Measurements from ENCODE around the gene DRG1.
"Not testable (repeated sequence)": the region's sequence is repeated elsewhere in the genome, so short reads cannot be mapped to it uniquely, and the experiment has no call there.

The DRG1 gene

DNA sequence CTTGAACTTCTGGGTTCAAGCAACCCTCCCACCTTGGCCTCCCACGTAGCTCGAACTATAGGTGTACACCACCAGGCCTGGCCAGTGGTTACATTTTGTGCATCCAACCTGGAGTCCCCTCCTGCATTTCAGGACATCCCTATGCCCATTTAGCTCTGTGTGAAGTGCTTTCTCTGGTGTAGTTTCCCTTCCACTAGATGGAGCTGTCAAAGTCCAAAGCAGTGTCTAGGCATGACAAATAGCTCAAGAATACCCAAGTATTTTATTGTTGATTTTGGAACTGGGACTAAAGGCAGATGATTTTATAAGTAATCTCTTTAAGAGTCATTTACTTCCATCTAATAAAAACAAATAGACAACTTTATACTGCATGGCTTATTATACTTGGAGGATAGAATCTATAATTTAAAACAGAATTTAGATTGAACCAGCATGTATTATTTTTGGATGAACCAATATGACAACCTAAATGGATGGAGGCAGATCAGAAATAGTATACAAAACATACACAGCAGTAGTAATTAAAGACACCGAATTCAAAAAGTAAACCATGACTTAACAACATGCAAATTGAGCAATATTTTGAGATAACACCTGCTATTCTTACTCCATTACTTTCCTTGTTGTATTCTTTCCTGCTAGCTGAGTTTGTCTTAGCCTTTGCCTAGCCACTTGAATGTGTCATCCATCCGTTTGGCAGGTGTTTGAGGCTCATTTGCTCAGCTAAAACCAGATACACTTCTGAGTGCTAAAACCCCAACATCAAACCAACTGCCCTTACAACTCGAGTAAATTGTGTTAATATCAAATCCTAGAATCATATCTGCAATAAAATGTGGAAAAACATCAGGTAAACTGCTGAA, 52.5 kb downstream of the DRG1 start:
- TF ChIP-seq, protein P1, sequence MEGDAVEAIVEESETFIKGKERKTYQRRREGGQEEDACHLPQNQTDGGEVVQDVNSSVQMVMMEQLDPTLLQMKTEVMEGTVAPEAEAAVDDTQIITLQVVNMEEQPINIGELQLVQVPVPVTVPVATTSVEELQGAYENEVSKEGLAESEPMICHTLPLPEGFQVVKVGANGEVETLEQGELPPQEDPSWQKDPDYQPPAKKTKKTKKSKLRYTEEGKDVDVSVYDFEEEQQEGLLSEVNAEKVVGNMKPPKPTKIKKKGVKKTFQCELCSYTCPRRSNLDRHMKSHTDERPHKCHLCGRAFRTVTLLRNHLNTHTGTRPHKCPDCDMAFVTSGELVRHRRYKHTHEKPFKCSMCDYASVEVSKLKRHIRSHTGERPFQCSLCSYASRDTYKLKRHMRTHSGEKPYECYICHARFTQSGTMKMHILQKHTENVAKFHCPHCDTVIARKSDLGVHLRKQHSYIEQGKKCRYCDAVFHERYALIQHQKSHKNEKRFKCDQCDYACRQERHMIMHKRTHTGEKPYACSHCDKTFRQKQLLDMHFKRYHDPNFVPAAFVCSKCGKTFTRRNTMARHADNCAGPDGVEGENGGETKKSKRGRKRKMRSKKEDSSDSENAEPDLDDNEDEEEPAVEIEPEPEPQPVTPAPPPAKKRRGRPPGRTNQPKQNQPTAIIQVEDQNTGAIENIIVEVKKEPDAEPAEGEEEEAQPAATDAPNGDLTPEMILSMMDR (conservative IDR thresholded peaks at IDR 0.05; ENCODE audit: low read depth, low read length): peak; percentile 85
- no peak overlapping the region for H3K4me3 ChIP-seq (ENCODE audit: low read length)
- no peak for DNase-seq (ENCODE audit: low read depth)

DNA sequence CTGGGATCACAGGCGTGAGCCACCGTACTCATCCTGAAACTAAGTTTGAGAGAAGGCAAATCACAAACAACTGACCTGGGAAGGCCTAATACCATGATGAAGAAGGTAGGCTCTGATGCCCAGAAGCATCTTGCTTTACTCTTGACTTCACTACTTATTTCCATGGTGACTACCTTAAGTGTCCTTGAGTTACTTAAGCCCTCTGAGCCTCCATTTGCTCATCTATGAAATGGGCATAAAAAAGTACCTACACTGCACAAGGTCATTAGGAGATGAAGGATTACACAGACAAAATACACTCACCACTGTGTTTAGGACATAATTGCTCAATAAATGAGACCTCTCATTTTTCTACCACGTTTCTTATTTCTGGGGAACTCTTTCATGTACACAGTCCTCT, 62.3 kb downstream of the DRG1 start:
- TF ChIP-seq, protein P1 (conservative IDR thresholded peaks at IDR 0.05; ENCODE audit: low read depth, low read length): no peak
- H3K4me3 ChIP-seq (ENCODE audit: low read length): no peak overlapping the region
- DNase-seq (ENCODE audit: low read depth): no peak

- no peak overlapping the region for H3K4me3 ChIP-seq (ENCODE audit: low read length)
- TF ChIP-seq, protein P1 (conservative IDR thresholded peaks at IDR 0.05; ENCODE audit: low read depth, low read length): no peak
- no peak for DNase-seq (ENCODE audit: low read depth)
Measured at GRCh38 chr22:31465307-31465706, 65.9 kb downstream of the DRG1 start.

- TF ChIP-seq, protein P1 (conservative IDR thresholded peaks at IDR 0.05; ENCODE audit: low read depth, low read length): no peak
- H3K4me3 ChIP-seq (ENCODE audit: low read length): no peak overlapping the region
- no peak for DNase-seq (ENCODE audit: low read depth)
Measured at GRCh38 chr22:31474743-31475142, 75.3 kb downstream of the DRG1 start.

DNA sequence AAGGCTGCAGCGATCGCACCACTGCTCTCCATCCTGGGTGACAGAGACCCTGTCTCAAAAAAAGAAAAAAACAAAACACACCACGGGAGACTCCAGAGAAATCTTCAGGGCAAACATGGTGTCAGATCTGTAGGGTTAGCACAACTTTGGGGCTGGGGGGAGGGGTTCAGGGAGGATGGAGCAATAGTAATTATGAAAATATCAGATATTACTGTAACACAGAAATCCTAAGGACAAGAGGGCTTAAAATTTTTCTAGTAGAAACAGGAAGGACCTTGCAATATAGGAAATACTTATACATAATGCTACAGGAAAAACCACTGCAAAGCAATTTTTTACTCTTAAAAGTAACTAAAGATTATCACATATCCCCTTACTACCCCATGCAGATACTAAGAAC, 76.4 kb downstream of the DRG1 start:
- TF ChIP-seq, protein P1 (conservative IDR thresholded peaks at IDR 0.05; ENCODE audit: low read depth, low read length): no peak
- no peak for DNase-seq (ENCODE audit: low read depth)
- no peak overlapping the region for H3K4me3 ChIP-seq (ENCODE audit: low read length)

DNA sequence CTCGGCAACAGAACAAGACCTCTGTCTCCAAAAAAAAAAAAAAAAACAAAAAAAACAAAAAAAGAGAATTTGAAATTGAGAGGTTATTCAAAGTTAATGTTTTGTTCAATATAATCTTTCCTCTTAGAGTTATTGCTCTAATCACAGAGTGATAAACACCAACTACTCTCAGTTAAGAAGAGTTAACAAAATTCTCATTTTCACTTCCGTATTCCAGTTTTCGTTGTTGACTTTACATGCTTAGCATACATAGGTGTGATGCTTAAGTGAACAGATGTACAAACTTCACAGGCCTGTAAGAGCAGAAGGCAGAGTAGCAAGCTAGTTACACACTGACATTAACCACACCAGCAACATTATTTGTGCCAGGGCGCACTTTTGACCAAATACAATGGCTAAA, 77.9 kb downstream of the DRG1 start:
- H3K4me3 ChIP-seq (ENCODE audit: low read length): no peak overlapping the region
- no peak for DNase-seq (ENCODE audit: low read depth)
- TF ChIP-seq, protein P1 (conservative IDR thresholded peaks at IDR 0.05; ENCODE audit: low read depth, low read length): no peak

DNA sequence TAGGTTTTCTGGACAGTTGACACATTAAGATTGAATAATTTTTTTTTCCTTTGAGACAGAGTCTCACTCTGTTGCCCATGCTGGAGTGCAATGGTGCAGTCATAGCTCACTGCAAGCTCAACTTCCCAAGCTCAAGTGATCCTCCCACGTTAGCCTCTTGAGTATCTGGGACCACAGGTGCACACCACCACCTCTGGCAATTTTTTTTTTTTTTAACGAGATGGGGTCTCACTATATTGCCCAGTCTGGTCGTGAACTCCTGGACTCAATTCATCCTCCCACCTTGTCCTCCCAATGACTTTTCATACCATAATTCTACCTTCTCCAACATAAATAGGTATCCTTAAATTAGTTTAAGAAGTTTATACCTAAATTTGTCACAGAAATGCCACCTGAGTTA, 81.7 kb downstream of the DRG1 start:
- no peak overlapping the region for H3K4me3 ChIP-seq (ENCODE audit: low read length)
- TF ChIP-seq, protein P1 (conservative IDR thresholded peaks at IDR 0.05; ENCODE audit: low read depth, low read length): no peak
- no peak for DNase-seq (ENCODE audit: low read depth)

DNA sequence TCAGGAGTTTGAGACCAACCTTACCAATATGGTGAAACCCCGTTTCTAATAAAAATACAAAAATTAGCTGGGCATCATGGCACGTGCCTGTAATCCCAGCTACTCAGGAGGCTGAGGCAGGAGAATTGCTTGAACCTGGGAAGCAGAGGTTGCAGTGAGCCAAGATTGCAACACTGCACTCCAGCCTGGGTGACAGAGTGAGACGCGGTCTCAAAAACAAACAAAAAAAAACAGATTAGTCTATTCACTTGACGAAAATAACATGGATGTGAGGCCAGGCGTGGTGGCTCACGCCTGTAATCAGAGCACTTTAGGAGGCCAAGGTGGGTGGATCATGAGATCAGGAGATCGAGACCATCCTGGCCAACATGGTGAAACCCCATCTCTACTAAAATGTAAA, 83.1 kb downstream of the DRG1 start:
- DNase-seq (ENCODE audit: low read depth): not testable (repeated sequence)

More for the DNA sequence above, 83.1 kb downstream of the DRG1 start:
- H3K4me3 ChIP-seq (ENCODE audit: low read length): not testable (repeated sequence)
